HEK293 (cell line): ENCODE results near the gene TMEM238L.

Experiments used
- MYNN ChIP-seq: fragments of 450-650 bp; formaldehyde crosslinking; IDR thresholded peaks from 2 replicates; pipeline ENCODE4 v1.5.1; 2016; ENCODE audit warnings: missing biosample characterization, missing genetic modification characterization, borderline replicate concordance
- SP3 ChIP-seq: fragments of 450-650 bp; formaldehyde crosslinking; IDR thresholded peaks from 2 replicates; pipeline ENCODE4 v1.5.1; 2016; ENCODE audit warnings: missing biosample characterization, missing genetic modification characterization
- TRIM28 ChIP-seq: IDR thresholded peaks from 2 replicates; pipeline ENCODE4 v1.6.1; 2011; ENCODE audit warnings: low read length, control low read depth, borderline replicate concordance
- ZNF121 ChIP-seq: fragments of 450-650 bp; formaldehyde crosslinking; IDR thresholded peaks from 2 replicates; pipeline ENCODE4 v1.5.1; 2016; ENCODE audit warnings: missing biosample characterization, missing genetic modification characterization
- ZNF239 ChIP-seq: fragments of 450-650 bp; formaldehyde crosslinking; IDR thresholded peaks from 2 replicates; pipeline ENCODE4 v1.5.1; 2016; ENCODE audit warnings: missing biosample characterization, missing genetic modification characterization
- TF ChIP-seq, protein P1 (sequence below): fragments of 450-650 bp; formaldehyde crosslinking; IDR thresholded peaks from 2 replicates; pipeline ENCODE4 v1.5.1; 2016; ENCODE audit warnings: missing biosample characterization, missing genetic modification characterization

- no peak for TF ChIP-seq ZNF239 (tag by site-specific recombination)
- TF ChIP-seq, protein P1, sequence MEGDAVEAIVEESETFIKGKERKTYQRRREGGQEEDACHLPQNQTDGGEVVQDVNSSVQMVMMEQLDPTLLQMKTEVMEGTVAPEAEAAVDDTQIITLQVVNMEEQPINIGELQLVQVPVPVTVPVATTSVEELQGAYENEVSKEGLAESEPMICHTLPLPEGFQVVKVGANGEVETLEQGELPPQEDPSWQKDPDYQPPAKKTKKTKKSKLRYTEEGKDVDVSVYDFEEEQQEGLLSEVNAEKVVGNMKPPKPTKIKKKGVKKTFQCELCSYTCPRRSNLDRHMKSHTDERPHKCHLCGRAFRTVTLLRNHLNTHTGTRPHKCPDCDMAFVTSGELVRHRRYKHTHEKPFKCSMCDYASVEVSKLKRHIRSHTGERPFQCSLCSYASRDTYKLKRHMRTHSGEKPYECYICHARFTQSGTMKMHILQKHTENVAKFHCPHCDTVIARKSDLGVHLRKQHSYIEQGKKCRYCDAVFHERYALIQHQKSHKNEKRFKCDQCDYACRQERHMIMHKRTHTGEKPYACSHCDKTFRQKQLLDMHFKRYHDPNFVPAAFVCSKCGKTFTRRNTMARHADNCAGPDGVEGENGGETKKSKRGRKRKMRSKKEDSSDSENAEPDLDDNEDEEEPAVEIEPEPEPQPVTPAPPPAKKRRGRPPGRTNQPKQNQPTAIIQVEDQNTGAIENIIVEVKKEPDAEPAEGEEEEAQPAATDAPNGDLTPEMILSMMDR = no peak
- TF ChIP-seq SP3 (tag by site-specific recombination) = no peak
- no peak for TF ChIP-seq TRIM28
- TF ChIP-seq ZNF121 (tag by site-specific recombination) = no peak
- no peak for TF ChIP-seq MYNN
Observed at GRCh38 chr17:10755592-10756127, 48.2 kb downstream of the TMEM238L start.
